Transverse colon (tissue), 4 donors: ENCODE data around the gene SMG9. TPM values are rescaled to one million over a fixed set of nuclear protein-coding genes. Genes with fewer than 3 reads are reported as not detected.

Experiments
- DNase-seq: peaks from one replicate; pipeline ENCODE4 v3.0.0-alpha.2; 2019
- H3K27ac ChIP-seq, 4 donors: fragments of 200-600 bp; sonication (generic); 2 replicates each; pipeline ENCODE4 v1.5.1; 2016 to 2018; ENCODE audit warnings: inconsistent platforms in 4 of 4
- H3K27me3 ChIP-seq: fragments of 200-600 bp; sonication (generic); 2 replicates; pipeline ENCODE4 v1.5.1; 2017; ENCODE audit warnings: inconsistent platforms
- H3K36me3 ChIP-seq, 4 donors: fragments of 200-600 bp; sonication (generic); 2 replicates each; pipeline ENCODE4 v1.5.1; 2017 to 2019; ENCODE audit warnings: inconsistent platforms in 4 of 4
- H3K4me1 ChIP-seq, 4 donors: fragments of 200-600 bp; sonication (generic); 2 replicates each; pipeline ENCODE4 v1.5.1; 2017 to 2020; ENCODE audit warnings: inconsistent platforms in 4 of 4
- H3K4me3 ChIP-seq, 4 donors: fragments of 200-600 bp; sonication (generic); 1 replicate in 1 of 4; 2 replicates in 3 of 4; pipeline versions ENCODE4 v1.5.1 to v1.6.1; 2017 to 2019; ENCODE audit warnings: inconsistent platforms in 4 of 4
- H3K9me3 ChIP-seq, 2 donors: fragments of 200-600 bp; sonication (generic); 2 replicates each; pipeline ENCODE4 v1.5.1; 2017 to 2019; ENCODE audit warnings: inconsistent platforms in 2 of 2
- EP300 ChIP-seq: sonication (generic); formaldehyde crosslinking; IDR thresholded peaks from one replicate; pipeline ENCODE4 v1.6.1; 2017; ENCODE audit warnings: antibody characterized with exemption, low read depth
- POLR2A ChIP-seq: fragments of 450-650 bp; IDR thresholded peaks from one replicate; pipeline ENCODE4 v1.6.1; 2016; ENCODE audit warnings: antibody characterized with exemption, mild to moderate bottlenecking, moderate library complexity
- POLR2AphosphoS5 ChIP-seq, 3 donors: sonication (generic); formaldehyde crosslinking; IDR thresholded peaks; one replicate each; pipeline ENCODE4 v1.6.1; 2016; ENCODE audit warnings: antibody characterized with exemption in 3 of 3
- WGBS, 2 donors: methylation state at CpG; one replicate each; pipeline ENCODE4 v1.1.5; 2018; ENCODE audit warnings: low coverage in 1 of 2; 5-methylcytosine and 5-hydroxymethylcytosine counted together
- in situ Hi-C, 4 donors: fragments of 200-750 bp; cut with MboI; loops; one replicate each; pipeline versions ENCODE4 v1.15.0 to v1.15.1; 2017; ENCODE audit warnings: low sequenced_read_pairs in 3 of 4, low pct_ligation_motif_present in 1 of 4, low pct_unique_long_range_greater_than_20kb in 1 of 4
- intact Hi-C: fragments of 100-400 bp; cut with DNase I; formaldehyde crosslinking; loops from one replicate; pipeline ENCODE4 v1.15.1; 2023; ENCODE audit warnings: low total_unique reads
- total RNA-seq, 4 donors: library from RNA; depleted of rRNA; stranded (reverse); fragments of >200 nt; gene quantifications; one replicate each; pipeline ENCODE4 v1.1.0, GENCODE V29; 2016
- TF ChIP-seq, protein P1 (sequence below), 5 experiments: fragments of 200-600 bp in 3 of 5; fragments of 450-650 bp in 2 of 5; sonication (generic) in 3 of 5; IDR thresholded peaks; 1 replicate in 2 of 5; 2 replicates in 3 of 5; pipeline ENCODE4 v1.5.1; 2016 to 2017; ENCODE audit warnings: antibody characterized with exemption in 5 of 5, inconsistent platforms in 3 of 5, mild to moderate bottlenecking in 2 of 5, moderate library complexity in 1 of 5

The SMG9 gene
- total RNA-seq, 4 donors from 2014 or later, result 4.1 to 68.7 (median 13.8) TPM

DNA sequence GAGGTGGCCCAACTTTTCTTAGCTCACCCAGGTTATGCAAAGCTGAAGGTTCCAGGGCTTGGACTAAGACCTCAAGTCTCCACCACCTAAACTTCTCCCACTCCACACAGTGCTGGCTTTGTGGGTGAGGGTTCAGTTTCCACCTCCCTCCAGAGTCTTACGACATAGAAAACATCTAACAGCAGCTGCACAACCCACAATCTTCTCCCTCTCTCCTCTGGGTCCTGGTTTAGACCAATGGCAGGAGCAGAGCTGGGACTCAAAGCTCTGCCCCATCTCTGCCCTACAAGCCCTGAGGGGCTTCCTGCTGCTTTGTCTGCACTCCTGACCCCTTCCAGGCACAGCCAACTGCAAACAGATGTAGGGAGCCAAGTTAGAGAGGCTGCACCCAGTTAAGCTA, 22.9 kb downstream of the SMG9 start:
- intact Hi-C loops (no loop called here), in situ Hi-C loops (no loop called here)
- Histone ChIP-seq H3K27ac (no peak overlapping the region), H3K4me3 (no peak overlapping the region), H3K27me3 (no peaks in the 10 kb centered on the region), H3K36me3 (peaks cover 0 to 27% (median 10%) of the 10 kb centered on the region in 4 donors), H3K9me3 (no peaks in the 10 kb centered on the region), H3K4me1 (no peaks in the 10 kb centered on the region)
- no peak for DNase-seq
- 57% methylated on average over 1 of the region's 1 CpG; no CpG with 5 or more reads in 1 of the 2 donors for WGBS, 2 donors
- TF ChIP-seq POLR2AphosphoS5 (IDR thresholded peaks at IDR 0.05) (no peak), POLR2A (no peak), EP300 (no peak)
- TF ChIP-seq, protein P1, sequence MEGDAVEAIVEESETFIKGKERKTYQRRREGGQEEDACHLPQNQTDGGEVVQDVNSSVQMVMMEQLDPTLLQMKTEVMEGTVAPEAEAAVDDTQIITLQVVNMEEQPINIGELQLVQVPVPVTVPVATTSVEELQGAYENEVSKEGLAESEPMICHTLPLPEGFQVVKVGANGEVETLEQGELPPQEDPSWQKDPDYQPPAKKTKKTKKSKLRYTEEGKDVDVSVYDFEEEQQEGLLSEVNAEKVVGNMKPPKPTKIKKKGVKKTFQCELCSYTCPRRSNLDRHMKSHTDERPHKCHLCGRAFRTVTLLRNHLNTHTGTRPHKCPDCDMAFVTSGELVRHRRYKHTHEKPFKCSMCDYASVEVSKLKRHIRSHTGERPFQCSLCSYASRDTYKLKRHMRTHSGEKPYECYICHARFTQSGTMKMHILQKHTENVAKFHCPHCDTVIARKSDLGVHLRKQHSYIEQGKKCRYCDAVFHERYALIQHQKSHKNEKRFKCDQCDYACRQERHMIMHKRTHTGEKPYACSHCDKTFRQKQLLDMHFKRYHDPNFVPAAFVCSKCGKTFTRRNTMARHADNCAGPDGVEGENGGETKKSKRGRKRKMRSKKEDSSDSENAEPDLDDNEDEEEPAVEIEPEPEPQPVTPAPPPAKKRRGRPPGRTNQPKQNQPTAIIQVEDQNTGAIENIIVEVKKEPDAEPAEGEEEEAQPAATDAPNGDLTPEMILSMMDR (IDR thresholded peaks at IDR 0.05), result no peak

DNA sequence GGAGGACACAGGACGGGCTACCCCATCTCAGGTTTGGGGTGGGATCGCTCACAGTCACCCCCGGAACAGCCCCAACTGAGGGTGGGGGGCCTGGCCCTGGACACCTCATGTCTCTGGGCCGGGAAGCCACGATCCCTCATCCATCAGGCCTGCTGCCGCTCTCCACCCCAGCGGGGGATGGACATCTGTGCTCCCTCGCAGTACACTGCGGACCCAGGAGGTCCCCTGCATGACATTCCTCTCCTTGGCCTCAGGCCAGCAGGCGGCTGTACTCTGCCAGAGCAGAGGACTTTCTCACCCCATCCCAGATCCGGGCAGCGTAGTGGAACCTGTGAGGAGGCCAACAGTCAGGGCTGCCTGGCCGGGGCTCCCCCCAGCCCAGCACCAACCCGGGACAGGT, 23.4 kb downstream of the SMG9 start:
- intact Hi-C loops (no loop called here), in situ Hi-C loops (no loop called here)
- no peaks in the 10 kb centered on the region for H3K4me1 ChIP-seq
- H3K4me3 ChIP-seq, result no peak overlapping the region
- 95% methylated on average over 4 of the region's 14 CpGs; no CpG with 5 or more reads in 1 of the 2 donors for WGBS, 2 donors
- TF ChIP-seq EP300 (no peak), POLR2AphosphoS5 (IDR thresholded peaks at IDR 0.05) (no peak), POLR2A (no peak)
- TF ChIP-seq, protein P1 (IDR thresholded peaks at IDR 0.05), result no peak
- H3K36me3 ChIP-seq, result peaks cover 0 to 22% (median 10%) of the 10 kb centered on the region in 4 donors
- H3K27me3 ChIP-seq, result no peaks in the 10 kb centered on the region
- no peak overlapping the region for H3K27ac ChIP-seq
- H3K9me3 ChIP-seq, result no peaks in the 10 kb centered on the region
- no peak for DNase-seq

DNA sequence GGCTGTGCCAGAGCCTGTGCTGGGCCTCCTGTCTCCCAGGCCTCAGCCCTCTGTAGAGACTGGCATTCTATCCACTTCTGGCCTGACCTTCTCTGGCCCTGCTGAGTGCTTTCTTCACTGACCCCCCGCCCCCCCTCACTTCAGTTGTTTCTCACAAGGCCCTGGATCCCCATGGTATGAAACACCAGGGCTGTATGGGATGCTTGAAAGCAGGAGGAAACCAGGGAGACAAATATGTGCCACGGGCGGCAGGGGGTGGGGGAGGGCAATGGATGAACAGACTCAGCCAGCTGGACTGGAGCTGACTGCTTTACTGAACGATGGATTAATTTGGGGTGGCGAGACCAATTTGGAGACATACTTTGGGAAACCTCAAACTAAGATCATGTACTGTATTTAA, 24.8 kb downstream of the SMG9 start:
- DNase-seq, result no peak
- Histone ChIP-seq H3K27ac (no peak overlapping the region), H3K27me3 (no peaks in the 10 kb centered on the region), H3K4me3 (no peak overlapping the region), H3K9me3 (no peaks in the 10 kb centered on the region), H3K36me3 (peaks cover 0 to 20% (median 10%) of the 10 kb centered on the region in 4 donors), H3K4me1 (no peaks in the 10 kb centered on the region)
- 90 to 100% methylated on average over 1 to 5 of the region's 5 CpGs for WGBS, 2 donors
- in situ Hi-C loops, result no loop called here
- TF ChIP-seq POLR2A (no peak), POLR2AphosphoS5 (IDR thresholded peaks at IDR 0.05) (no peak), EP300 (no peak)
- TF ChIP-seq, protein P1 (IDR thresholded peaks at IDR 0.05), result no peak
- intact Hi-C loops, result no loop called here

DNA sequence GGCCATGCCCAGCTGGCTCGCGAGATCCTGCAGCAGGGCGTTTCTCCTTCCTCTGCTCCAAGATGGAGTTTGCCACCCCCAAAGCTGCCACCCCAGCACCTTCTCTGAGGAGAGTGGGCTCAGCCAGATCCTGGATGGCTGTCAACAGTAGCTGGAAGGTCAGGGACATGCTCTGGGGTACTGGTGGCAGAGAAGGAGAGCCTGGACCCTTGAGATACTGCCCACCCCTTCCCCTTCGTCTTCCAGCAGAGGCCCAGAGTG, 27.2 kb downstream of the SMG9 start:
- in situ Hi-C loops (no loop called here), intact Hi-C loops (no loop called here)
- Histone ChIP-seq H3K36me3 (peaks cover 0 to 10% (median 4%) of the 10 kb centered on the region in 4 donors), H3K4me3 (no peak overlapping the region), H3K27me3 (no peaks in the 10 kb centered on the region), H3K4me1 (no peaks in the 10 kb centered on the region), H3K27ac (no peak overlapping the region), H3K9me3 (no peaks in the 10 kb centered on the region)
- WGBS, 2 donors, result 78% methylated on average over 4 of the region's 4 CpGs; no CpG with 5 or more reads in 1 of the 2 donors
- DNase-seq, result no peak
- TF ChIP-seq POLR2A, result no peak
- TF ChIP-seq, protein P1 (IDR thresholded peaks at IDR 0.05), result no peak
- TF ChIP-seq POLR2AphosphoS5 (IDR thresholded peaks at IDR 0.05), result no peak
- TF ChIP-seq EP300, result no peak
